IMR-90 (cell line): Measurements from ENCODE around the gene MICAL1. TPM values are rescaled to one million over a fixed set of nuclear protein-coding genes. Genes with fewer than 3 reads are reported as not detected.

ENCODE experiments used
- ATAC-seq: fragments of 200-7000 bp; cut with Tn5 transposase; 2 replicates; pipeline ENCODE4 v1.9.1; 2020; ENCODE audit warnings: low read depth, mild to moderate bottlenecking, moderate library complexity
- BruUV-seq: library from RNA; stranded (reverse); fragments of 400-500 nt; replicated peaks from 2 replicates; lab custom pipeline; 2021; lab: Mats Ljungman, UMichigan
- CTCF ChIA-PET: fragments of 300-600 bp; formaldehyde crosslinking; extraction: SDS; loops from one replicate; lab custom pipeline; 2021; ENCODE audit warnings: antibody characterized with exemption; lab: Yijun Ruan, JAX
- POLR2A ChIA-PET: fragments of 300-600 bp; sonication (Branson Sonifier 250); formaldehyde crosslinking; loops from one replicate; lab custom pipeline; 2022; ENCODE audit warnings: antibody characterized with exemption; ENCODE audit not compliant: unreplicated experiment; lab: Charles Lee
- DNase-seq: peaks from one replicate; pipeline ENCODE4 v3.0.0; 2013
- H2AFZ ChIP-seq: replicated peaks from 2 replicates; pipeline ENCODE3; 2013; ENCODE audit warnings: low read length, mild to moderate bottlenecking; ENCODE audit not compliant: poor library complexity
- H2AK5ac ChIP-seq: 2 replicates; pipeline ENCODE4 v1.6.1; 2013; ENCODE audit warnings: low read depth, low read length, inconsistent platforms
- H2AK9ac ChIP-seq: replicated peaks from 2 replicates; pipeline ENCODE3; 2013; ENCODE audit warnings: mild to moderate bottlenecking, low read depth, low read length, moderate library complexity; ENCODE audit not compliant: poor library complexity
- H2BK120ac ChIP-seq: 2 replicates; pipeline ENCODE4 v1.6.1; 2013; ENCODE audit warnings: low read depth, low read length, inconsistent platforms
- H2BK15ac ChIP-seq: 3 replicates; pipeline ENCODE4 v1.6.1; 2013; ENCODE audit warnings: low read depth, low read length, inconsistent platforms
- H2BK20ac ChIP-seq: 2 replicates; pipeline ENCODE4 v1.6.1; 2013; ENCODE audit warnings: low read depth, mild to moderate bottlenecking, inconsistent platforms, low read length, moderate library complexity
- H2BK5ac ChIP-seq: 2 replicates; pipeline ENCODE4 v1.6.1; 2013; ENCODE audit warnings: mild to moderate bottlenecking, low read depth, low read length, inconsistent platforms; ENCODE audit not compliant: poor library complexity, severe bottlenecking
- H3K14ac ChIP-seq: replicated peaks from 2 replicates; pipeline ENCODE4 v1.6.1; 2013; ENCODE audit warnings: low read depth, low read length, inconsistent platforms
- H3K18ac ChIP-seq: 2 replicates; pipeline ENCODE4 v1.6.1; 2013; ENCODE audit warnings: low read depth, low read length, control low read depth
- H3K23ac ChIP-seq: 2 replicates; pipeline ENCODE4 v1.6.1; 2013; ENCODE audit warnings: low read depth, low read length, inconsistent platforms
- H3K27ac ChIP-seq: 2 replicates; pipeline ENCODE4 v1.5.1; 2013; ENCODE audit warnings: mild to moderate bottlenecking, control low read depth, low read length; ENCODE audit not compliant: insufficient read depth
- H3K27me3 ChIP-seq: 2 replicates; pipeline ENCODE4 v1.6.1; 2013; ENCODE audit warnings: low read length; ENCODE audit not compliant: control insufficient read depth, insufficient read depth
- H3K36me3 ChIP-seq: 2 replicates; pipeline ENCODE4 v1.6.1; 2013; ENCODE audit warnings: low read length, mixed read lengths; ENCODE audit not compliant: control insufficient read depth, insufficient read depth
- H3K4ac ChIP-seq: 2 replicates; pipeline ENCODE4 v1.6.1; 2013; ENCODE audit warnings: low read depth, low read length, inconsistent platforms
- H3K4me1 ChIP-seq: 2 replicates; pipeline ENCODE4 v1.6.1; 2013; ENCODE audit warnings: low read length, mixed read lengths; ENCODE audit not compliant: control insufficient read depth, insufficient read depth
- H3K4me2 ChIP-seq: 2 replicates; pipeline ENCODE4 v1.6.1; 2013; ENCODE audit warnings: low read depth, mild to moderate bottlenecking, control low read depth, low read length, moderate library complexity
- H3K4me3 ChIP-seq: 2 replicates; pipeline ENCODE4 v1.5.1; 2013; ENCODE audit warnings: low read depth, mild to moderate bottlenecking, control low read depth, low read length, moderate library complexity; ENCODE audit not compliant: insufficient read depth
- H3K56ac ChIP-seq: 2 replicates; pipeline ENCODE4 v1.6.1; 2013; ENCODE audit warnings: low read length, inconsistent platforms; ENCODE audit not compliant: insufficient read depth; ENCODE audit errors: extremely low read depth
- H3K79me1 ChIP-seq, 2 experiments: 2 replicates each; pipeline ENCODE4 v1.6.1; 2013; ENCODE audit warnings: low read length in 2 of 2, inconsistent platforms in 1 of 2, low read depth in 1 of 2
- H3K9ac ChIP-seq: 2 replicates; pipeline ENCODE4 v1.6.1; 2013; ENCODE audit warnings: low read depth, low read length, control low read depth
- H3K9me1 ChIP-seq: 2 replicates; pipeline ENCODE4 v1.6.1; 2013; ENCODE audit warnings: low read length, inconsistent platforms; ENCODE audit not compliant: insufficient read depth
- H3K9me3 ChIP-seq: 2 replicates; pipeline ENCODE4 v1.6.1; 2013; ENCODE audit warnings: low read length; ENCODE audit not compliant: control insufficient read depth, insufficient read depth
- H4K20me1 ChIP-seq: 2 replicates; pipeline ENCODE4 v1.6.1; 2013; ENCODE audit warnings: low read length, inconsistent platforms; ENCODE audit not compliant: insufficient read depth
- H4K5ac ChIP-seq: 2 replicates; pipeline ENCODE4 v1.6.1; 2013; ENCODE audit warnings: mild to moderate bottlenecking, low read depth, low read length, control low read depth
- H4K8ac ChIP-seq, 2 experiments: 2 replicates each; pipeline ENCODE4 v1.6.1; 2013; ENCODE audit warnings: low read depth in 2 of 2, low read length in 2 of 2, control low read depth in 1 of 2, inconsistent platforms in 1 of 2
- H4K91ac ChIP-seq: 2 replicates; pipeline ENCODE4 v1.6.1; 2013; ENCODE audit warnings: low read depth, low read length, inconsistent platforms; ENCODE audit not compliant: insufficient read depth
- ELK1 ChIP-seq: fragments of 150-350 bp; IDR thresholded peaks from 2 replicates; pipeline ENCODE4 v1.6.1; 2016; ENCODE audit warnings: low read depth, mild to moderate bottlenecking, low read length, moderate library complexity, borderline replicate concordance
- FOS ChIP-seq: fragments of 150-350 bp; IDR thresholded peaks from 2 replicates; pipeline ENCODE4 v1.6.1; 2016; ENCODE audit warnings: low read depth, low read length
- MAFK ChIP-seq: IDR thresholded peaks from 2 replicates; pipeline ENCODE4 v1.6.1; 2012; ENCODE audit warnings: low read depth, low read length, improper control_type of control experiment
- MXI1 ChIP-seq: IDR thresholded peaks from 2 replicates; pipeline ENCODE4 v1.6.1; 2012; ENCODE audit warnings: low read depth, mild to moderate bottlenecking, low read length, moderate library complexity, borderline replicate concordance
- NFE2L2 ChIP-seq: fragments of 150-350 bp; IDR thresholded peaks from 2 replicates; pipeline ENCODE4 v1.6.1; 2016; ENCODE audit warnings: low read depth, mild to moderate bottlenecking, low read length
- WGBS, 2 experiments: methylation state at CpG; one replicate each; pipeline versions ENCODE4 v1.1.5 to v1.1.7; 2013; ENCODE audit warnings: missing lambda C conversion rate in 2 of 2; ENCODE audit not compliant: insufficient read length in 1 of 2; ENCODE audit errors: extremely low coverage in 2 of 2; 5-methylcytosine and 5-hydroxymethylcytosine counted together
- dilution Hi-C: fragments of 300-500 bp; cut with HindIII; formaldehyde crosslinking; loops from one replicate; pipeline ENCODE4 v1.14.3; 2018; ENCODE audit warnings: low sequenced_read_pairs; ENCODE audit not compliant: unreplicated experiment
- in situ Hi-C: fragments of 300-500 bp; cut with MboI; formaldehyde crosslinking; loops from 3 replicates; pipeline ENCODE4 v1.14.3; 2019; ENCODE audit warnings: low sequenced_read_pairs, inconsistent platforms, mixed read lengths
- intact Hi-C: fragments of 100-400 bp; cut with micrococcal nuclease; formaldehyde crosslinking; loops from 2 replicates; pipeline ENCODE4 v1.10.0; 2022
- polyA plus RNA-seq, 3 experiments: library from polyadenylated mRNA; depleted of rRNA; stranded (reverse); fragments of >200 nt; gene quantifications; 2 replicates each; pipeline ENCODE4 v1.2.3, GENCODE V29; 2012; ENCODE audit warnings: low replicate concordance in 1 of 3
- total RNA-seq: library from RNA; depleted of rRNA; stranded (reverse); fragments of >200 nt; gene quantifications from 2 replicates; pipeline ENCODE4 v1.2.3, GENCODE V29; 2012

The MICAL1 gene
- total and polyA plus RNA-seq, 2 of the 4 experiments (the other 2 are of a cell fraction): 30.5 to 57.1 TPM

GRCh38 chr6:109472132-109472995 lies 16.8 kb upstream of the MICAL1 start:
- DNase-seq (no peak), ATAC-seq (no peak)
- H3K79me1 ChIP-seq: peaks cover 24 to 45% of the 10 kb centered on the region in 2 experiments
- no peaks in the 10 kb centered on the region for H3K9me3 ChIP-seq
- no peak overlapping the region for H3K4ac ChIP-seq
- H2BK120ac ChIP-seq: no peak overlapping the region
- H3K4me3 ChIP-seq: no peak overlapping the region
- H3K9ac ChIP-seq: no peak overlapping the region
- H3K14ac ChIP-seq: no peak overlapping the region
- H3K18ac ChIP-seq: no peak overlapping the region
- H2AFZ ChIP-seq: no peak overlapping the region
- no peak overlapping the region for H3K56ac ChIP-seq
- no peak overlapping the region for H4K91ac ChIP-seq
- H4K8ac ChIP-seq: no peak overlapping the region
- H3K23ac ChIP-seq: no peak overlapping the region
- 96% methylated on average over 7 of the region's 9 CpGs; no CpG with 5 or more reads in 1 of the 2 experiments for WGBS, 2 experiments
- H2AK9ac ChIP-seq: no peak overlapping the region
- in situ Hi-C loops: no loop called here
- CTCF ChIA-PET: interaction anchor here (1.1 kb wide), 1 partner anchor 307 kb away, joined by 6 read pairs; no protein-coding TSS in a partner anchor
- H3K36me3 ChIP-seq: peaks cover 42% of the 10 kb centered on the region
- no peak overlapping the region for H3K27ac ChIP-seq
- H3K9me1 ChIP-seq: peaks cover 16% of the 10 kb centered on the region
- H4K5ac ChIP-seq: no peak overlapping the region
- H4K20me1 ChIP-seq: peaks cover 1% of the 10 kb centered on the region; the same call in 1 of the 2 replicates
- BruUV-seq: no TSS peak
- dilution Hi-C loops: no loop called here
- H2BK20ac ChIP-seq: no peak overlapping the region
- no peak overlapping the region for H3K4me2 ChIP-seq
- H2BK5ac ChIP-seq: no peak overlapping the region
- H2BK15ac ChIP-seq: no peak overlapping the region
- no peak for TF ChIP-seq MXI1
- TF ChIP-seq FOS: no peak
- no peak for TF ChIP-seq NFE2L2
- no peak for TF ChIP-seq MAFK
- no peak for TF ChIP-seq ELK1
- H3K27me3 ChIP-seq: no peaks in the 10 kb centered on the region
- no peak overlapping the region for H2AK5ac ChIP-seq
- intact Hi-C loops: no loop called here
- POLR2A ChIA-PET: no interaction called here
- H3K4me1 ChIP-seq: peaks cover 7% of the 10 kb centered on the region
